GM19468 (cell line): ENCODE data around the gene ITGB2.

Source experiments
- ATAC-seq: cut with Tn5 transposase; IDR thresholded peaks from one replicate; pipeline ENCODE4 v1.9.1; 2021; ENCODE audit warnings: mild to moderate bottlenecking, moderate library complexity, moderate number of reproducible peaks; ENCODE audit not compliant: unreplicated experiment; ENCODE audit errors: extremely low read depth

ITGB2 gene

GRCh38 chr21:44956356-44957046 lies 35.8 kb upstream of the ITGB2 start:
- no peak for ATAC-seq

DNA sequence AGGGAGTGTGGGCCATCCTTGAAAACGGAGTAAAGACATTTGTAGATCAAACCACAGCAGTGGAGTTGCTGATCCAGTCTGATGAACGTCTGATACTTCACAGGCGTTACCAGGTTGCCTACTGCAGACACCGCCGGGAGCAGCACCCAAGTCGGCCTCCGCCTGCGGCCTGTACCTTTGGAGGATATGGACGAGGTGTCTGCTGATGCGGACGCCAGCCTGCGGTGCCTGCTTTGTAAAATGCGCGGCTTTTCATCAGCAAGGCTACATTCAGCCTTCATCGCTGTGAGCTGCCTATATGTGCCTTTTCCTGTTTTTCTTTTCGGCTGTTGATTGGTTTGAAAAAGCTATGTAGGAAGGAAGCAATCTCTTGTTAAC lies 35.1 kb upstream of the ITGB2 start:
- no peak for ATAC-seq

DNA sequence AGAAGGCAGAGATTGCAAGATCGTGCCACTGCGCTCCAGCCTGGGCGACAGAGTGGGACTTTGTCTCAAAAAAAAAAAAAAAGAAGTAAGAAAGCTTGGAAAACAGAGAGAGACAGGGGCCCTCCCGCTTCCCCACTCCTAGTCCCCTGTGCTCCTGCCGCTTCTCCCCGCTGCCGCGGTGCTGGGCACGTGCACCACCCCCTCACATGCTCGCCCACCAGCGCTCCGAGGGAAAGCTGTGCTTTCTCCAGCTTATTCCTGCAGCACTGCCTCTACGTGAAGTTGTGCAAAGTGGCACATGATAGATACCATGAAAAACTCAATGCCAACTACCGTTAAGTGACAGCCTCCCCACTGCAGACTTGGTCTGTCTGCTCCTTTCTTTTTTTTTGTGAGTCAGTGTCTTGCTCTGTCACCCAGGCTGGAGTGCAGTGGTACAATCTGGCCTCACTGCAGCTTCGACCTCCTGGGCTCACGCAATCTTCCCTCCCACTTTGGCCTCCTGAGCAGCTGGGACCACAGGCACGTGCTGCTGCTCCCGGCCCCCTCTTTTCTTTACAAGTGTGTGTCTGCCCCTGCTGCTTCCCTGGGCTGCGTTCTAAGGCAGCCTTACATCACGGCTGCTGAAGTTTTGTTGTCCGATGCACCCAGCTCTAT lies 34.6 kb upstream of the ITGB2 start:
- ATAC-seq, result no peak

GRCh38 chr21:44954281-44954771 lies 33.6 kb upstream of the ITGB2 start:
- ATAC-seq, result no peak

GRCh38 chr21:44953628-44954021 lies 32.9 kb upstream of the ITGB2 start:
- no peak for ATAC-seq

DNA sequence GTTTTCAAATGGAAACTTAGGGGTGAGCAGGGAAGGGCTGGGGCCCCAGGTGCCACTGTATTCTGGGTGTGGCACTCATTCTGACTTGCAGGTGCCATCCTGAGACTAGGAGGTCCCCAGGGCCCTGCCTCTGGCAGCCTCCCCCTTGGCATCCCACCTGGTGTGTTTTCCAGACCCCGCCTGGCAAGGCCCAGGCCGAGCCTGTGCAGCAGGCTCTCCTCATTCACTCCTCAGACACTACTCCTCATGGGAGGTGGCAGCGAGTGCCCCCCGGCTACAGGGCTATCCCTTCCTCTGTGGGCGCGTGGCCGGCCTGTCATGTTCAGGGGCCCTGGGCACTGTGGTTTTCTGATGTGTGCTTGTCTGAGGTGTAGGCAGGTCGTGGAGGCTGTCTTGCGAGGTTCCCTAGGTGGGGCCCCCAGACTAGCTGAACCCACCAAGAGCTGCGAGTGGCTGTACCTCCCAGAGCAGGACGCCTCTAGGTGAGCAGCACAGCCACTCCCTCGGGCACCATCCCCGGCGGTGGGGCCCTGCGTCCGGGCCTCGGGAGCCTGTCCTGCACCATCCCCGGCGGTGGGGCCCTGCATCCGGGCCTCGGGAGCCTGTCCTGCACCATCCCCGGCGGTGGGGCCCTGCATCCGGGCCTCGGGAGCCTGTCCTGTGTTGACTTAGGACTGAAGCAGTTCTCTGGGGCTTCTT lies 32.4 kb upstream of the ITGB2 start:
- no peak for ATAC-seq

DNA sequence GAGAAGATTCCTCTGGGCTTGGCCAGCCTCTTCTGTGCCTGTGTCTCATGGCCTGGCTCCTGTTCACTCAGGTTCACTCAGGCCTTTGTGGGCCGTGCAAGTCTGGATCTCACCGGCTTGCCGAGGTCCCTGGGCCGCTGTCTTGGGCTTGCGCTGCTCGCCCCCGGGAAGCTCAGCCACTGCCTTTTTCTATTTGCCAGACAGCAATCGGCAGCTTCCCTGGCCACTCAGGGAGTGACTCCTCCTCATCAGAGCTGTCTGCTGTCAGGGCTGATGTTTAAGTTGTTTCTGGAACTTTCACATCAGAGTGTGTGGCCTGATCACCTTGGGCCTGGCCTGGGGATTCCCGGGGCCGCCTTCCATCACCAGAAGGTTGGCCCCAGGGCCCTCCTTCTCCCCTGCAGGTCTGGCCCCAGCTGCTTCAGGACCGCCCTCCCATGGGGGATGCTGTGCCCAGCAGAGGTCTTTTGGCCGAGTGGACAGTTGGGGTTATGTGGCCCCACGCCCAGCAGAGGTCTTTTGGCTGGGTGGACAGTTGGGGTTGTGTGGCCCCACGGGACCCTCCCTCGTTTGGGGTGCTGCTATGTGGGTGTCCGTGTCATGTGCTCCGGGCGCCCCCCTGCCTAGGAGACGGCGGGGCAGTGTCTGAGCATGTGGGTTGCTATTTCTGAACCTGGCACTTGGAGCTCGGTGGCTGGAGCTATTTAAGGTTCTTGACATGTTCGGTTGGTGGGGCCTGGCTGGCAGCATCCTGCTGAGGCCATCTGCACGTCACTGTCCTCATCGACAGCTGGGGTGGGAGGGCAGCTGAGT lies 31.6 kb upstream of the ITGB2 start:
- no peak for ATAC-seq

- ATAC-seq, result no peak
Measured at GRCh38 chr21:44951186-44951915, 30.7 kb upstream of the ITGB2 start.

GRCh38 chr21:44950351-44950750 lies 29.7 kb upstream of the ITGB2 start:
- no peak for ATAC-seq

DNA sequence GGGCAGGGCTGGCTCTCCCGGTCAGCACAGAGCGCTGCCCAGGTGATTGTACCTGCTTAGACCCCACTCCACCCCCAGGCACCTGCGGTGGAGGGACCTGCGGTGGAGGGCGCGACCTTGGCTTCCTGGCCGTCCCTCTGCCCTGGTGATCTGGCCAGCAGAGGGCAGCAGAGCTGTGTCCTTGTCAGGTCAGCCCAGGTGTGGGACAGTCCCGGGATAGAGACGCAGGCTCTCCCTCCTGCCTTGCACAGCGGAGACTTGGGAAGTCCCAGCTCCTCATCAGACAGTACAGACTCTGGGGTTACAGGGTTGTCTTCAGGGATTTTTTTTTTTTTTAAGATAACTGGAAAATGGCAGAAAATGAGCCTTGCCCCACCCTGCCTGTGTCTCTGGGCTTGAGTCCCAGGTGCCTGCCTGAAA lies 29.1 kb upstream of the ITGB2 start:
- ATAC-seq, result no peak

- ATAC-seq, result no peak
Measured at GRCh38 chr21:44949161-44949778, 28.6 kb upstream of the ITGB2 start.

DNA sequence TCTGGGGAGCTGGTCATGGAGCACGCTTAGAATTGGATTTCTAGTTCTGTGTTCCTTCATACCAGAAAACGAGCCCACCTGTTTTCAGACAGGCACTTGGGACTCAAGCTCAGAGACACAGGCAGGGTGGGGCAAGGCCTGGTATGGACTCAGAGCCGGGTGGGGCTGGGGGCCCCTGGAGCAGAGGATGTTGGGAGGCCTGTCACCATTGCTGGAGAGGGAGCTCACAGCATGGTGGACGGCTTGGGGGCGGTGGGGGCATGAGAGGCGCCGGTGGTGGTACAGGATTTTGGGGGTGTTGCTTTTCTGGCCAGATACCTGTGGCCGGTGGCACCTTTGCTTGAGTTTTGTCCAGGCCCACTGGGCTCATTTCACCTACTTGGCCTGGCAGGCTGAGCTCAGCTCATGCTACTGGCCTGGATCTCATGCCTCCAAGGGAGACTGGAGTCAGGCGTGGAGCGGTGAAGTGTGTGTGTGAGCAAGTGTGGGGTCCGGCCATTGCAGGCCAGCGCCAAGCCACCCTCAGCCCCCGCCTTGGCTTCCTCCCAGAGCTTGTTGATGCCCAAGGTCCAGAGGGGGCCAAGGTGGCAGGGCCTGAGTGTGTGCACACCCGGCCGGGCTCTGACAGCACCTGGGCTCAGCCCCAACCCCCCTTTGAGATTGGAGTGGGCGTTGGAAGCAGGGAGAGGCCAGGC lies 27.9 kb upstream of the ITGB2 start:
- no peak for ATAC-seq

GRCh38 chr21:44947930-44948331 lies 27.2 kb upstream of the ITGB2 start:
- ATAC-seq, result no peak

DNA sequence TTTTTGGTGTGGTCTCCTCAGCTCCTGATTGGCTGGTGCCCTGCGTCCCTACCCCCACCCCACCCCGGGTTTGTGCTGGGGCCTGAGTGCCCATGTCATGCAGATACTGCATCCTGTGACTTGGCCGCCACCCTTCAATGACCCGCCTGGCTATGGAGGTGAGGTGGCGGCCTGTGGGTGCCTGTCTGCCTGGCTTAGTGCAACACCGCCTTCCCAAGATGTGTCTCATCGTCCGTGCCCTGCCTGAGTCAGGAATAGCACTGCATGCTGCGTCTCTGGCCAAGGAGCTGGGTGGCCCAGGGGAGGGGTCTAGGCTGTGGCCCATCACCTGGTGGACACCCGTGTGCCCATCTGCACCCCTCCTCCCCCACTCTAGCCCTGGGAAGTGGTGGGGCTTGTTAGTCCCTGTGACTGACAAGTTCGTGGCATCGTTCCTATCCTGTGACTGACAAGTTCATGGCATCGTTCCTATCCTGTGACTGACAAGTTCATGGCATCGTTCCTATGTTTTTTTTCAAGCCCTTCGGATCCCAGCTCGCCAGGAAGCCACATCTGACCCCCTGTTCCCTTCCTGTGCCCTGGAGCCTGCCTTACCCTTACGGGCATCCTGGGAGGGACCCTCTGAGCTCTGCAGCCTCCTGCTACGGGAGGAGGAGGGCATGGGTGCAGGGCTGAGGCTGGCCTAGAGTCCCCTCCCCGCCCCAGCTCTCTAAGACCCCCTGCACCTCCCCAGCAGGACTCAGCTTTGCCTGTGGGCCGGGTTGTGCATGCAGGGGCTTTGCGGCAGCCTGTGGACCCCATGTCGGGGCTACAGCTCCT lies 26.6 kb upstream of the ITGB2 start:
- ATAC-seq, result no peak

DNA sequence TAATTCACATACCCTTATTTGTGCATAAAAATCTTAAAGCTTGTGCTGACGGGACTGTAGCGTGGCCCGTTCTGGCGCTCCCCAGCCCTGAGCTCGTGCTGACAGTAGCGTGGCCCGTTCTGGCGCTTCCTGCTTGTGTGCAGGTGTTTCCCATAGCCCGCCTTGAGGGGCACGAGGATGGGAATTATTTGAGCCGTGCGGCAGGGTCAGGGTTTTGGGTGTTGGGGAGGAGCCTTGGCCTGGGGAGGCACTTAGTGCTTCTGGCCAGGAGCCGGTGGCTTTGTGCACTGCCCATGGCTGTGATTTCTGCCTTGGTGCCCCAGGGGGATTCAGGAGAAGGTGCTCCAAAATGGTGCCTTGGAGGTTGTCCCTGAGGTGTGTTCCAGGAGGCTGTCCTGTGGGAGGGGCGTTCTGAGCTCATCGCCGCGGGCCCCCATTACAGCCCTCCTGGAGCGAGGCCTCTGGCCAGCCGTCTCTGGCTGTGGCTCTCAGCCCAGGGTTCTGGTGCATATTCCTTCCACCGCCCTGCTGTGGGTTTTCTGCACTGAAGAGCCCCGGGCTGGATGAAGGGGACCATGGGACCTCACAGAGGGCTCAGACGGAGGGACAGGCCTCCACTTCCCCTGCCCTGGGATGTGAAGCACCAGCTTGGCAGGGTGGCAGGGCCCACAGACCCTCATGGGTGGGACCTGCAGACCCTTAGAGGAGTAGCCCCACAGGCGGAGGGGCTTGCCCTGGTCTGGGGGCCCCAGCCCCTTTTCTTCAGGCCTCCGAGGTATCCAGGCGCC lies 25.7 kb upstream of the ITGB2 start:
- no peak for ATAC-seq

- ATAC-seq, result no peak
Measured at GRCh38 chr21:44944596-44944995, 23.9 kb upstream of the ITGB2 start.
